ENCODE measurements around the gene UQCRFS1.

DNA sequence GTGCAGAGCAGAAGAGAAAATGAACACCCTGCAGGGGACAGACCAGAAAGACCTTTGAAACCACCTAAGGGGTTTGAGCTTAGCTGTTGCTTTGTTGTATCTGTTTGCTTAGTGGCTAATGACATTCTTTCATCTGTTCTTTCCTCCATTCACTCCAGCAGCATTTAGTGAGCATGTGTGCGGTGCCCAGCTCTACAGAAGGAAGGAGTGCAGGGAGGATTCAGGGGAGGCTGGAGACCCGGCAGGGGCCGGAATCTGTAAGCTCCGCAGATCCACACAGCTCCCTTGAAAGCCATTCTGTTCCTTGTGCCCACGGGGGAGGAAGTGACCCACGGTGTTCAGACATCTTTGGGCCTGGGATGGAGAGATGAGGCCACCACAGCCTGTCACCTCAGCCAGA lies 27.5 kb downstream of the UQCRFS1 start:
- TF ChIP-seq EZH2 (IDR thresholded peaks at IDR 0.05; ENCODE audit: low read length, unreplicated experiment) = no peak
- TF ChIP-seq, protein P1, sequence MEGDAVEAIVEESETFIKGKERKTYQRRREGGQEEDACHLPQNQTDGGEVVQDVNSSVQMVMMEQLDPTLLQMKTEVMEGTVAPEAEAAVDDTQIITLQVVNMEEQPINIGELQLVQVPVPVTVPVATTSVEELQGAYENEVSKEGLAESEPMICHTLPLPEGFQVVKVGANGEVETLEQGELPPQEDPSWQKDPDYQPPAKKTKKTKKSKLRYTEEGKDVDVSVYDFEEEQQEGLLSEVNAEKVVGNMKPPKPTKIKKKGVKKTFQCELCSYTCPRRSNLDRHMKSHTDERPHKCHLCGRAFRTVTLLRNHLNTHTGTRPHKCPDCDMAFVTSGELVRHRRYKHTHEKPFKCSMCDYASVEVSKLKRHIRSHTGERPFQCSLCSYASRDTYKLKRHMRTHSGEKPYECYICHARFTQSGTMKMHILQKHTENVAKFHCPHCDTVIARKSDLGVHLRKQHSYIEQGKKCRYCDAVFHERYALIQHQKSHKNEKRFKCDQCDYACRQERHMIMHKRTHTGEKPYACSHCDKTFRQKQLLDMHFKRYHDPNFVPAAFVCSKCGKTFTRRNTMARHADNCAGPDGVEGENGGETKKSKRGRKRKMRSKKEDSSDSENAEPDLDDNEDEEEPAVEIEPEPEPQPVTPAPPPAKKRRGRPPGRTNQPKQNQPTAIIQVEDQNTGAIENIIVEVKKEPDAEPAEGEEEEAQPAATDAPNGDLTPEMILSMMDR (conservative IDR thresholded peaks at IDR 0.05; ENCODE audit: low read depth, low read length) = no peak
- no peak for TF ChIP-seq EZH2phosphoT487 (IDR thresholded peaks at IDR 0.05; ENCODE audit: borderline replicate concordance, low read length)
